HFF-Myc (cell line): ENCODE data around the gene PLCL1.

Source experiments
- DNase-seq: peaks from one replicate; pipeline ENCODE4 v3.0.0-alpha.2; 2011; ENCODE audit warnings: low read depth; ENCODE audit errors: extremely low read depth
- H3K4me3 ChIP-seq: replicated peaks from 2 replicates; pipeline ENCODE4 v1.5.1; 2011; ENCODE audit warnings: low read depth, mild to moderate bottlenecking, control low read depth, low read length
- CTCF ChIP-seq: IDR thresholded peaks from 2 replicates; pipeline ENCODE4 v1.5.1; 2012; ENCODE audit warnings: mild to moderate bottlenecking, low read depth, low read length, control low read depth; ENCODE audit errors: missing control alignments

Gene PLCL1

DNA sequence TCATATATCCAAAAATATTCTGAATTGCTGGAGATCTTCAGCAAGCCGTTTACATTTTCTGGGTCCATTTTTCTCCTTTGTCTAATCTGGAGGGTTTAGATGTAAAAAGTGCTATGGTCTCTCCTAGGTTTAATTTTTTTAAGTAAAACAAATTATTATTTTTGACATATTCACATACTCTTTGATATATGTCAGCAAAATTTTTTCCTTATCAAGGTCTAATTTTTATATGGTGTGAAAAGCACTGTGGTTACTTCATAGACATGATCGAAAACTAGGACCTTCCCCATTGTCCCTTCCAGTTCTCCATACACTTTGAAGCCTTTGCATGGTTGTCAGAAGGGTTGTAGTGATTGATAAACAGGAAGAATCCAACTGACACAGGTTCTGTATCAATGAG lies 168.2 kb downstream of the PLCL1 start:
- no peak for DNase-seq
- H3K4me3 ChIP-seq: no peak overlapping the region
- no peak for TF ChIP-seq CTCF

GRCh38 chr2:197973772-197974171 lies 169.4 kb downstream of the PLCL1 start:
- no peak for TF ChIP-seq CTCF
- no peak for DNase-seq
- no peak overlapping the region for H3K4me3 ChIP-seq

DNA sequence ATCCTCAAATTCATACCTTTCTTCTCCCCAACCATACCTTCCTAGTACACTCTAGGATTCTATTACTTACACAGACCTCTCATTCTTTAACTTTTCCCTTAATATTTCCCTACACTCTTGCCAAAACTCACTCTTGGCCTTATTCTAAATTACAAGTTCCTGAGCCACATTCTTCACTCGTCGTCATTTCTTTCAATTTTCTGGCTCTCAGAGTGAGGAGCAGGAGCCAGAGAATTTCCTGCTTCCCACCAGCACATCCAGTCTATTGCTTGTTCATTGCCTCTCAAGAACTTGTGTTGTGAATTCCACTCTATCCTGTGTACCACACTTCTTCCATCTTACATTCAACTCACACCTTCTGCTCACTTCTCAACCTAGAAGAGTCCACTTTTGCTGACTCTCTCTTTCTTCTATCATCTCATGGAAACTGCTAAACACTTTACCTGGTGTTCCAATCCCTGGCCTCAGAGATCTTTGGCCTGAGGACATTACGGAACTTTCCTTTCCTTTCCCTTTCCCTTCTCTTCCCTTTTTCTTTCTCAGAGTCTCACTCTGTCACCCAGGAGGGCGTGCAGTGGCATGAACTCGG lies 171.6 kb downstream of the PLCL1 start:
- H3K4me3 ChIP-seq: no peak overlapping the region
- TF ChIP-seq CTCF: no peak
- DNase-seq: no peak

DNA sequence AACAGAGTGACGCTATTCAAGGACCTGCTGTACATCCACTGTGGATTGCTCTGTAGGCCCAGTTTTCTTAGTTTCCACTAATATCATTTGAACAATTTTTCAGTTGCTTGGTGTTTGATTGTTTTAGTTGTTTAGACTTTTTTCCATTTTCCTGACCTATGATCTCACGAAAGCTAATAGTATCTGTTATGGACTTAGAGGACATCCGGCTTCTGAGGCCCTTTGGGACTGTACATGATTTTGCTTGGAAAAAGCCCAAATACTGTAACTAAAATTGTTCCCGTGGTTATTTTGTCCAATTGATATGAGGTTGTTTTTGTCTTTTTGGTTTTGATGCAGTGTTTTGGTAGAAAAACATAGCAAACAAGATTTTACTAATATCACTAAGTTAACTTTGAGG lies 174.6 kb downstream of the PLCL1 start:
- H3K4me3 ChIP-seq: no peak overlapping the region
- TF ChIP-seq CTCF: no peak
- no peak for DNase-seq

DNA sequence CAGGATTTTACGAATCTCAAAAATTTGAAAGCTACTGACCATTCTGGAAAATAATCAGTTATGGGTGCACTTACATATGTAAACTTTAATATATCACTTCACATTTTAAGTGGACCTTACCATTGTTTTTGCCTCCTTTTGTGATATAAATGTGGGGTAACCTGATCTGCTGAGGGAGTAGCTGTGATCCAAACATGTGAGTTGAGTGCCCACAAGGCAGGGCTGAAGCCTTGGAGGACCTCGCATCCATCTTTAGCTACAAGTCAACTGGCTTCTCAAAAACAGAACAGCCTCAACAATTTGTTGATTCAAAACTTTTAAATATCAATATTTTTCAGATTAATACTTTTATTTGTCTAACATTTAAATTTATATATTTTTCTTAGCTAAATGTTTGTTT lies 178.2 kb downstream of the PLCL1 start:
- no peak for DNase-seq
- TF ChIP-seq CTCF: no peak
- H3K4me3 ChIP-seq: no peak overlapping the region

DNA sequence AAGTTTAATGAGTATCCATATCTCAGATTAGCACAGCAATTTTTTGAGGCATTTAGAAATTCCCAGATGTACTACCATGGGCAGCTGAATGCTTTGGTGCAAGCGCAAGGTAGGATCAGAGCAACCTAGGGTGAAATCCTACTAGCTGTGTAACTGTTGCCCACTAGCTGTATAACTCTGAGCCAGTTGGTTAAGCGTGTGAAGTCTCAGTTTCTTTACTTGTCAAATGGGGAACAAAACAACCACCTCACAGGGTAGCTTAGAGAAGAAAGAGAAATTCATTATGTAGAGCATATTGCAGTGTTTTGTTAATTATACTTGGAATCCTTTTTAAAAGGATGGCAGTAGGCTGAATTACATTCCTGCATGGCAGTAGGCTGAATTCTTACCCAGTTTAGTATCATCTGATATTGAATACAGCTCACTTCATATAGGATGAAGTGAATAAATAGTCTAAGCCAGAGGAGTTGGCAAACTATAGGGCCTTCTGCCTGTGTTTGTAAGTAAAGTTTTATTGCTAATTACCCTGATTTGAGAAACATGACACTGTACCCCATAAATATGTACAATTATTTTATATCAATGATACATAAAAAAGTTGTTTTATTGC lies 180.7 kb downstream of the PLCL1 start:
- no peak overlapping the region for H3K4me3 ChIP-seq
- no peak for TF ChIP-seq CTCF

DNA sequence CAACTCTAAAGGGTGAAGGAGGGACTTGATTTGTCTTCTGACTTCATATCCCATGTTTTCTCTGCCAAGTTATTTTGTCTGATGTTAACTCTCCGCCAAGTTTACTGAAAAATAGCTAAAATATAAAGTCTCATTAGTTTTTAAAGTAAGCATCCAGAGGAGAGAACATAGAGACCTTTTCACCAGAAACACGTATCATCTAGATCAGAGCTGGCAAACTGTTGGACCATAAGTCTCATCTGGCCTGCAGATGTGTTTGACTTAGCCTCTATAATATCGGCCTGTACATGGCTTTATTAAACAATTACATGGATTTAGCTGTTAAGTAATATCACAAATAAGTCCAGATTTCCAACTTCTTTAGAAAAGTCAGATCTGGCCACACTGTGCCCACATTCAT lies 182.6 kb downstream of the PLCL1 start:
- H3K4me3 ChIP-seq: no peak overlapping the region
- TF ChIP-seq CTCF: no peak
- DNase-seq: no peak

More for the DNA sequence above, 180.7 kb downstream of the PLCL1 start:
- DNase-seq: no peak
